ENCODE results near the gene MYOF. TPM values are rescaled to one million over a fixed set of nuclear protein-coding genes. Genes with fewer than 3 reads are reported as not detected.

MYOF gene
- total and polyA plus RNA-seq, 2 of the 8 experiments (the other 6 are each of a cell fraction or from before 2014, with no cell fraction given): 0.98 to 2.3 TPM

DNA sequence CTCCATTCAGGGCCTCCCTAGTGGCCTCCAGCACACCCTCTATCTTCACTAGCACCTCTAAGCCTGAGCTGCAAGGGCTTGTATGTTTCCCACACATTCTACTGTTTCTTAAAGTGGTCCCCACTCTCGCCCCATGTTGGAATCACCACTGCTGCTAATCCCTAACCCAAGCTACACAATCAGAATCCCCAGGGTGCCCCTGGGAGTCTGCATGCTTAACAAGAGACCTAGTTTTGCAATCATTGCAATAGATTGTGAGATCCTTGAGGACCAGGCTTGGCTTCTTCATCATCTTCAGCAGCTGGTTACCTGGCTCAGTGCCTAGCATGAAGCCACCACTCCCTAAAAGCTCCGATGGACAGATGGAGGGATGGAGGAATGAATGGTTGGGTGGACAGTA is 113.9 kb downstream of the MYOF start:
- FAIRE-seq (no peak), DNase-seq (ENCODE audit: low read depth in 1 of 2, low spot score in 2 of 2) (no peak)
- TF ChIP-seq CBX5 (IDR thresholded peaks at IDR 0.05; ENCODE audit: low read depth, low read length) (no peak), CTBP2 (IDR thresholded peaks at IDR 0.05; ENCODE audit: borderline replicate concordance, insufficient read depth, insufficient read length, low read length) (no peak), SIRT6 (IDR thresholded peaks at IDR 0.05; ENCODE audit: low read length) (no peak), PHF8 (conservative IDR thresholded peaks at IDR 0.05; ENCODE audit: low read depth, low read length) (no peak), RAD21 (IDR thresholded peaks at IDR 0.05 in 1 of 2, conservative IDR thresholded peaks at IDR 0.05 in 1 of 2; ENCODE audit: low read depth in 2 of 2, low read length in 2 of 2) (no peak), BRCA1 (IDR thresholded peaks at IDR 0.05; ENCODE audit: low read depth, low read length) (no peak), TEAD4 (IDR thresholded peaks at IDR 0.05; ENCODE audit: low read depth, low read length) (no peak), POLR2A (IDR thresholded peaks at IDR 0.05; ENCODE audit: control extremely low read depth in 1 of 2, low read depth in 2 of 2, low read length in 2 of 2) (no peak), JUND (IDR thresholded peaks at IDR 0.05; ENCODE audit: low read length) (no peak), YY1 (IDR thresholded peaks at IDR 0.05; ENCODE audit: low read depth, low read length) (no peak), BACH1 (IDR thresholded peaks at IDR 0.05; ENCODE audit: low read length) (no peak), KDM5A (IDR thresholded peaks at IDR 0.05; ENCODE audit: low read length) (no peak)
- TF ChIP-seq, protein P1, sequence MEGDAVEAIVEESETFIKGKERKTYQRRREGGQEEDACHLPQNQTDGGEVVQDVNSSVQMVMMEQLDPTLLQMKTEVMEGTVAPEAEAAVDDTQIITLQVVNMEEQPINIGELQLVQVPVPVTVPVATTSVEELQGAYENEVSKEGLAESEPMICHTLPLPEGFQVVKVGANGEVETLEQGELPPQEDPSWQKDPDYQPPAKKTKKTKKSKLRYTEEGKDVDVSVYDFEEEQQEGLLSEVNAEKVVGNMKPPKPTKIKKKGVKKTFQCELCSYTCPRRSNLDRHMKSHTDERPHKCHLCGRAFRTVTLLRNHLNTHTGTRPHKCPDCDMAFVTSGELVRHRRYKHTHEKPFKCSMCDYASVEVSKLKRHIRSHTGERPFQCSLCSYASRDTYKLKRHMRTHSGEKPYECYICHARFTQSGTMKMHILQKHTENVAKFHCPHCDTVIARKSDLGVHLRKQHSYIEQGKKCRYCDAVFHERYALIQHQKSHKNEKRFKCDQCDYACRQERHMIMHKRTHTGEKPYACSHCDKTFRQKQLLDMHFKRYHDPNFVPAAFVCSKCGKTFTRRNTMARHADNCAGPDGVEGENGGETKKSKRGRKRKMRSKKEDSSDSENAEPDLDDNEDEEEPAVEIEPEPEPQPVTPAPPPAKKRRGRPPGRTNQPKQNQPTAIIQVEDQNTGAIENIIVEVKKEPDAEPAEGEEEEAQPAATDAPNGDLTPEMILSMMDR (IDR thresholded peaks at IDR 0.05; ENCODE audit: control extremely low read depth in 1 of 3, insufficient read depth in 1 of 3, low read depth in 1 of 3, low read length in 3 of 3): no peak

More for the DNA sequence above, 113.9 kb downstream of the MYOF start:
- Histone ChIP-seq H2AFZ (ENCODE audit: low read length) (no peak overlapping the region), H3K4me2 (ENCODE audit: insufficient read depth in 1 of 2, low read depth in 2 of 2, low read length in 2 of 2) (no peak overlapping the region), H4K5ac (ENCODE audit: insufficient read length, low read depth, low read length) (no peak overlapping the region), H3K23me2 (ENCODE audit: low read depth, low read length) (no peaks in the 10 kb centered on the region; the same call in 1 of the 2 replicates), H3K23ac (ENCODE audit: insufficient read length) (no peak overlapping the region), H3K27me3 (replicated peaks in 1 of 4; ENCODE audit: control insufficient read depth in 3 of 4, extremely low read depth in 1 of 4, insufficient read depth in 3 of 4, low read length in 3 of 4) (no peaks in the 10 kb centered on the region), H3K56ac (replicated peaks; ENCODE audit: insufficient read length, low read depth, low read length) (no peak overlapping the region), H2BK5ac (ENCODE audit: low read depth, low read length) (no peak overlapping the region), H3K36me3 (ENCODE audit: control insufficient read depth in 2 of 4, insufficient read depth in 4 of 4, low read length in 3 of 4) (no peaks in the 10 kb centered on the region), H3K14ac (ENCODE audit: insufficient read length) (no peak overlapping the region), H3K27ac (ENCODE audit: low read depth, low read length) (no peak overlapping the region), H3K4me1 (replicated peaks in 1 of 4; ENCODE audit: control insufficient read depth in 3 of 4, insufficient read depth in 4 of 4, low read length in 3 of 4) (peaks cover 0 to 6% (median 2%) of the 10 kb centered on the region in 4 experiments; a peak in 2 of 7 replicates), H4K8ac (ENCODE audit: extremely low read depth, insufficient read depth, low read length) (no peak overlapping the region), H3K9me3 (ENCODE audit: insufficient read depth in 2 of 2, low read depth in 1 of 2, low read length in 1 of 2) (no peaks in the 10 kb centered on the region), H4K20me1 (replicated peaks in 1 of 2; ENCODE audit: control insufficient read depth in 1 of 2, insufficient read depth in 2 of 2, low read length in 2 of 2) (no peaks in the 10 kb centered on the region), H2AK5ac (ENCODE audit: low read depth, low read length) (no peak overlapping the region), H2BK12ac (ENCODE audit: low read depth, low read length) (no peak overlapping the region), H3K9ac (replicated peaks in 1 of 4; ENCODE audit: extremely low read depth in 1 of 4, low read depth in 3 of 4, low read length in 3 of 4) (no peak overlapping the region), H3K79me1 (ENCODE audit: low read depth, low read length) (no peaks in the 10 kb centered on the region), H2BK20ac (ENCODE audit: low read length) (no peak overlapping the region), H3K4me3 (ENCODE audit: extremely low read depth in 1 of 4, insufficient read depth in 2 of 4, low read depth in 3 of 4, low read length in 4 of 4) (no peak overlapping the region), H2BK15ac (ENCODE audit: low read length) (no peak overlapping the region), H3K18ac (ENCODE audit: extremely low read depth, low read length) (peak overlapping the region; percentile 12; the same call in 1 of the 2 replicates), H2BK120ac (replicated peaks; ENCODE audit: low read depth, low read length) (no peak overlapping the region), H4K91ac (replicated peaks; ENCODE audit: insufficient read length, low read length) (no peak overlapping the region), H3K79me2 (ENCODE audit: control insufficient read depth in 1 of 2, insufficient read depth in 2 of 2, low read length in 2 of 2) (no peaks in the 10 kb centered on the region), H3K4ac (replicated peaks; ENCODE audit: insufficient read length, low read depth, low read length) (no peak overlapping the region)
- ChIA-PET CTCF (ENCODE audit: partially characterized antibody) (interaction anchor here (0.6 to 7.3 kb wide), 15 partner anchors 9 to 529 kb away, joined by 3 to 42 read pairs (median 4); partner anchors contain the start of gene MYOF), POLR2A (ENCODE audit: partially characterized antibody) (no interaction called here)
- WGBS, 2 experiments (ENCODE audit: extremely low coverage in 1 of 2, insufficient coverage in 1 of 2, insufficient read length in 1 of 2, insufficient replicate concordance in 2 of 2, low coverage in 1 of 2, low lambda C conversion rate in 2 of 2, missing lambda C conversion rate in 1 of 2): 91% methylated on average over 2 of the region's 2 CpGs; no CpG with 5 or more reads in 1 of the 2 experiments
